Central memory CD8-positive, alpha-beta T cell (primary cell): ENCODE data around the gene ZNF724.

ENCODE experiments used
- ATAC-seq: fragments of 150-1000 bp; cut with Tn5 transposase; replicated peaks from 2 replicates; pipeline ENCODE4 v1.10.0; 2022; ENCODE audit warnings: mild to moderate bottlenecking, moderate FRiP score, moderate number of reproducible peaks; ENCODE audit not compliant: poor library complexity, severe bottlenecking; ENCODE audit errors: extremely low read depth
- DNase-seq, 2 donors: peaks; one replicate each; pipeline ENCODE4 v3.0.0; 2021; ENCODE audit warnings: low spot score in 2 of 2
- H3K27ac Mint-ChIP-seq: one replicate; pipeline ENCODE4 v1.8.0; 2022; ENCODE audit warnings: low read depth, mild to moderate bottlenecking, moderate library complexity, mixed read lengths
- H3K27me3 Mint-ChIP-seq: one replicate; pipeline ENCODE4 v1.8.0; 2022; ENCODE audit warnings: mixed read lengths
- H3K36me3 Mint-ChIP-seq: one replicate; pipeline ENCODE4 v1.8.0; 2022; ENCODE audit warnings: mild to moderate bottlenecking, moderate library complexity, mixed read lengths; ENCODE audit not compliant: insufficient read depth
- H3K4me1 Mint-ChIP-seq: one replicate; pipeline ENCODE4 v1.8.0; 2022; ENCODE audit warnings: mixed read lengths
- H3K4me3 Mint-ChIP-seq: one replicate; pipeline ENCODE4 v1.8.0; 2022; ENCODE audit warnings: mild to moderate bottlenecking, moderate library complexity, mixed read lengths
- H3K9me3 Mint-ChIP-seq: one replicate; pipeline ENCODE4 v1.8.0; 2022; ENCODE audit warnings: mixed read lengths

The ZNF724 gene

DNA sequence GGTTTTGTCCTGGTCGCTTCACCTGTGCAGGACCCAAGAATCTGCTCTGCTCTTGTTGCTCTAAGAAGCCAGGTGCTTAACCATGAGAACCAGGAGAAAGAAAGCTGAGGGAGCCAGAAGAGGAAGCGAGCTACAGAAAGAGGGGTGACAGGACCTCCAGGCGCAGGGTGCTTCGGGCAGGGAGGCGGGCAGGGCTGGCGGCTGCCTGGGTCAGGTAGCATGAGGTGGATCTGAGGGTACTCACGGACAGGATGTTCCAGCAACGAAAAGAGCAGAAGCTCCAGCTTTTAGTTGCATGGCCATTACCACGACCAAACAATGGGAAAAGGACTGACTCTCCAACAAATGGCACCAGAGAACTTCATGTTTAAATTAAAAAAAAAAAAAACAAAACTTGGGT, 59.9 kb downstream of the ZNF724 start:
- ATAC-seq, result no peak

DNA sequence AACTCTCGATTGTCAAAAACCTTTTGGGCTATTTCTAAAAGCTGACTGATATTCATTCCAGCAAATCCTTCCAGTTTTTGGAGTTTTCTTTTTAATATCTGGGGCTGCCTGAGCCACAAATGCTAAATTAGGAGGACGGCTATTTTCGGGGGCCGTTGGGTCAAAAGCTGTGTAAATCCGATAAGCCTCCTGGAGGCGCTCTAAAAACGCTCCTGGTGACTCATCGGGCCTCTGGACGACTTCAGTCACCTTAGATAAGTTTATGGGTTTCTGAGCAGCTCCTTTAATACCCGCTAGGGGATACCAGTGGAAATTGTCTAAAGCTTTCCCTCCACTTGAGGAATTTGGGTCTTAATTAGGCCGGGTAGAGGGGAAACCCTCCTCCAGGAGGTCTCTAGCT, 66.9 kb downstream of the ZNF724 start:
- DNase-seq, result no peak
- H3K27me3 Mint-ChIP-seq, result peaks cover 10% of the 10 kb centered on the region
- H3K27ac Mint-ChIP-seq, result no peak overlapping the region
- no peaks in the 10 kb centered on the region for H3K36me3 Mint-ChIP-seq
- no peaks in the 10 kb centered on the region for H3K4me1 Mint-ChIP-seq
- peaks cover 17% of the 10 kb centered on the region for H3K9me3 Mint-ChIP-seq
- no peak overlapping the region for H3K4me3 Mint-ChIP-seq
- ATAC-seq, result no peak

More for the DNA sequence above, 59.9 kb downstream of the ZNF724 start:
- Mint-ChIP-seq H3K27me3 (no peaks in the 10 kb centered on the region), H3K4me3 (no peak overlapping the region), H3K36me3 (no peaks in the 10 kb centered on the region), H3K9me3 (peaks cover 6% of the 10 kb centered on the region), H3K4me1 (no peaks in the 10 kb centered on the region), H3K27ac (no peak overlapping the region)
- DNase-seq, result no peak
